HCT116 (cell line): Measurements from ENCODE around the gene TMEM121. TPM values are rescaled to one million over a fixed set of nuclear protein-coding genes. Genes with fewer than 3 reads are reported as not detected.

Experiments
- ATAC-seq: fragments of 200-7000 bp; cut with Tn5 transposase; 2 replicates; pipeline ENCODE4 v1.9.1; 2020; ENCODE audit warnings: mild to moderate bottlenecking, moderate library complexity
- BruUV-seq: library from RNA; stranded (reverse); fragments of 400-500 nt; replicated peaks from 2 replicates; lab custom pipeline; 2021; lab: Mats Ljungman, UMichigan
- CTCF ChIA-PET: fragments of 300-600 bp; sonication (Branson Sonifier 250); formaldehyde crosslinking; loops from one replicate; lab custom pipeline; 2021; ENCODE audit warnings: antibody characterized with exemption; lab: Charles Lee
- POLR2A ChIA-PET: fragments of 300-600, 350-600 bp; sonication (Branson Sonifier 250); formaldehyde crosslinking; loops from one replicate; lab custom pipeline; 2021; ENCODE audit warnings: antibody characterized with exemption; lab: Charles Lee
- RAD21 ChIA-PET, 2 experiments: fragments of 300-600 bp; sonication (Branson Sonifier 250); formaldehyde crosslinking; loops; one replicate each; lab custom pipeline; 2023; ENCODE audit warnings: low total read pairs in 2 of 2; ENCODE audit not compliant: uncharacterized antibody in 2 of 2, unreplicated experiment in 2 of 2, low non-redundant PET in 1 of 2; lab: Charles Lee
- DNase-seq: peaks from one replicate; pipeline ENCODE4 v3.0.0-alpha.2; 2010; ENCODE audit warnings: low read depth, low spot score
- H2AFZ ChIP-seq: fragments of 200-600 bp; shearing (Covaris generic), sonication (generic); 2 replicates; pipeline ENCODE4 v1.6.1; 2017; ENCODE audit warnings: low read depth, mixed run types, mixed read lengths, antibody characterized with exemption, low read length; ENCODE audit not compliant: poor library complexity, severe bottlenecking
- H3K27ac ChIP-seq: 2 replicates; pipeline ENCODE4 v1.5.1; 2012; ENCODE audit warnings: low read depth, low read length
- H3K27me3 ChIP-seq: fragments of 200-600 bp; sonication (generic); 2 replicates; pipeline ENCODE4 v1.6.1; 2016; ENCODE audit warnings: mixed run types, low read length, mixed read lengths; ENCODE audit not compliant: insufficient read depth
- H3K36me3 ChIP-seq, 2 experiments: fragments of 200-500 bp in 1 of 2; fragments of 200-600 bp in 1 of 2; sonication (Bioruptor generic) in 1 of 2; sonication (generic) in 1 of 2; 2 replicates each; pipeline versions ENCODE4 v1.5.1 to v1.6.1; 2014 to 2016; ENCODE audit warnings: low read length in 2 of 2, inconsistent platforms in 1 of 2, mixed read lengths in 1 of 2, mixed run types in 1 of 2; ENCODE audit not compliant: insufficient read depth in 2 of 2, control insufficient read depth in 1 of 2
- H3K4me1 ChIP-seq, 2 experiments: fragments of 200-600 bp in 1 of 2; sonication (generic) in 1 of 2; 2 replicates each; pipeline versions ENCODE4 v1.5.1 to v1.6.1; 2012 to 2017; ENCODE audit warnings: low read length in 2 of 2, inconsistent platforms in 1 of 2, mild to moderate bottlenecking in 1 of 2, mixed read lengths in 1 of 2, mixed run types in 1 of 2, moderate library complexity in 1 of 2; ENCODE audit not compliant: insufficient read depth in 2 of 2, control insufficient read depth in 1 of 2
- H3K4me2 ChIP-seq: fragments of 200-600 bp; sonication (generic); 2 replicates; pipeline ENCODE4 v1.6.1; 2017; ENCODE audit warnings: mixed run types, low read length, mixed read lengths
- H3K4me3 ChIP-seq, 2 experiments: fragments of 200-600 bp in 1 of 2; sonication (generic) in 1 of 2; replicated peaks in 1 of 2; 2 replicates each; pipeline ENCODE4 v1.5.1; 2011 to 2016; ENCODE audit warnings: low read length in 2 of 2, control low read depth in 1 of 2, low read depth in 1 of 2, mild to moderate bottlenecking in 1 of 2, mixed read lengths in 1 of 2, mixed run types in 1 of 2
- H3K79me2 ChIP-seq: fragments of 200-600 bp; sonication (generic); 2 replicates; pipeline ENCODE4 v1.6.1; 2017; ENCODE audit warnings: mild to moderate bottlenecking, mixed run types, low read length, moderate library complexity, mixed read lengths; ENCODE audit not compliant: insufficient read depth
- H3K9ac ChIP-seq: fragments of 200-600 bp; sonication (generic); 2 replicates; pipeline ENCODE4 v1.6.1; 2016; ENCODE audit warnings: low read length, mixed read lengths
- H3K9me2 ChIP-seq: fragments of 200-600 bp; sonication (generic), shearing (Covaris generic); 2 replicates; pipeline ENCODE4 v1.6.1; 2017; ENCODE audit warnings: mixed run types, mild to moderate bottlenecking, moderate library complexity; ENCODE audit not compliant: insufficient read depth
- H3K9me3 ChIP-seq, 2 experiments: fragments of 200-500 bp in 1 of 2; fragments of 200-600 bp in 1 of 2; sonication (Bioruptor generic) in 1 of 2; sonication (generic) in 1 of 2; 2 replicates each; pipeline ENCODE4 v1.6.1; 2014 to 2017; ENCODE audit warnings: low read length in 2 of 2, mixed read lengths in 2 of 2, inconsistent platforms in 1 of 2, low read depth in 1 of 2, mild to moderate bottlenecking in 1 of 2, mixed run types in 1 of 2, moderate library complexity in 1 of 2; ENCODE audit not compliant: control insufficient read depth in 1 of 2, insufficient read depth in 1 of 2
- H4K20me1 ChIP-seq: fragments of 200-600 bp; sonication (generic), shearing (Covaris generic); 2 replicates; pipeline ENCODE4 v1.6.1; 2017; ENCODE audit warnings: mixed run types, mild to moderate bottlenecking, moderate library complexity; ENCODE audit not compliant: insufficient read depth
- CEBPB ChIP-seq: IDR thresholded peaks from 2 replicates; pipeline ENCODE4 v1.6.1; 2012; ENCODE audit warnings: low read depth
- POLR2A ChIP-seq: IDR thresholded peaks from 2 replicates; pipeline ENCODE4 v1.7.0; 2011; ENCODE audit warnings: borderline replicate concordance; ENCODE audit not compliant: insufficient read depth, insufficient read length; ENCODE audit errors: extremely low read depth
- POLR2AphosphoS5 ChIP-seq: IDR thresholded peaks from 2 replicates; pipeline ENCODE4 v1.6.1; 2011; ENCODE audit warnings: mild to moderate bottlenecking, low read depth, low read length, moderate library complexity
- YY1 ChIP-seq: IDR thresholded peaks from 2 replicates; pipeline ENCODE4 v1.6.1; 2011; ENCODE audit warnings: low read length, low read depth, moderate library complexity, mild to moderate bottlenecking; ENCODE audit not compliant: insufficient replicate concordance; ENCODE audit errors: extremely low read depth
- ZFX ChIP-seq: fragments of 450-650 bp; IDR thresholded peaks from 2 replicates; pipeline ENCODE4 v1.6.1; 2017
- intact Hi-C: fragments of 100-400 bp; cut with micrococcal nuclease; formaldehyde crosslinking; loops from 2 replicates; pipeline ENCODE4 v1.10.0; 2022
- total RNA-seq: library from RNA; stranded (reverse); gene quantifications from one replicate; pipeline ENCODE4 v1.2.1, GENCODE V29; 2021; ENCODE audit not compliant: unreplicated experiment

Gene TMEM121
- total RNA-seq, 1 experiment from 2014 or later: 5.5 TPM

DNA sequence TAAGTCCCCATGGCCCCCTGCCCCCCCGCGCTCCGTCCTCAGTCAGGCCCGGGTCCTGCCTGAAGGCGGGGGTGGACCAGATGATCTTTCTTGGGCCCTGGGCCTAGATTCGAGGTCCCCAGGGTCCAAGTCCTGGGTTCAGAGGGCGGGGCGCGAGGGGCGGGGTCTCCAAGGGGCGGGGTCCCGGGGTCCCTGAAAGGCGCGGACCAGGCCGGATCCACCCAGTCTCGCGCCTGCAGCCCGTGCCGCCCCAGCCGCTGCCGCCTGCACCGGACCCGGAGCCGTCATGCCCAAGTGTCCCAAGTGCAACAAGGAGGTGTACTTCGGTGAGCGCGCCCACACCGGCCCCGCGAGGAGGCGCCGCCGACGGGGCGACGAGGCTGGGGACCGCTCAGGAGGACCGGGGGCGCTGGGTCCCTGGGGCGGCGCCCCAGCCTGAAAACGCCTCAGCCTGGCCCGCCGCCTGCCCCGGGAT, 39.4 kb upstream of the TMEM121 start:
- H3K4me1 ChIP-seq: peaks cover 33 to 77% of the 10 kb centered on the region in 2 experiments
- H4K20me1 ChIP-seq: no peaks in the 10 kb centered on the region; the same call in 1 of the 2 replicates
- no peak for ATAC-seq
- ChIA-PET RAD21 (no interaction called here), POLR2A (no interaction called here)
- H3K36me3 ChIP-seq: no peaks in the 10 kb centered on the region
- H2AFZ ChIP-seq: no peak overlapping the region
- H3K27me3 ChIP-seq: no peaks in the 10 kb centered on the region
- H3K79me2 ChIP-seq: peaks cover 10% of the 10 kb centered on the region
- intact Hi-C loops: no loop called here
- no TSS peak for BruUV-seq
- peak overlapping the region; percentile 97 for H3K9ac ChIP-seq
- peak overlapping the region; percentile 99 for H3K4me2 ChIP-seq
- DNase-seq: no peak
- TF ChIP-seq ZFX (peak; percentile 59; the same call in 1 of the 2 replicates), POLR2AphosphoS5 (peak; percentile 87), CEBPB (no peak), POLR2A (peak; percentile 92)
- TF ChIP-seq, all 23 proteins: peak for 3
- no peaks in the 10 kb centered on the region for H3K9me2 ChIP-seq
- CTCF ChIA-PET: no interaction called here
- H3K27ac ChIP-seq: peak overlapping the region; percentile 94
- peak overlapping the region; percentile 65 to 87 for H3K4me3 ChIP-seq
- no peaks in the 10 kb centered on the region for H3K9me3 ChIP-seq

DNA sequence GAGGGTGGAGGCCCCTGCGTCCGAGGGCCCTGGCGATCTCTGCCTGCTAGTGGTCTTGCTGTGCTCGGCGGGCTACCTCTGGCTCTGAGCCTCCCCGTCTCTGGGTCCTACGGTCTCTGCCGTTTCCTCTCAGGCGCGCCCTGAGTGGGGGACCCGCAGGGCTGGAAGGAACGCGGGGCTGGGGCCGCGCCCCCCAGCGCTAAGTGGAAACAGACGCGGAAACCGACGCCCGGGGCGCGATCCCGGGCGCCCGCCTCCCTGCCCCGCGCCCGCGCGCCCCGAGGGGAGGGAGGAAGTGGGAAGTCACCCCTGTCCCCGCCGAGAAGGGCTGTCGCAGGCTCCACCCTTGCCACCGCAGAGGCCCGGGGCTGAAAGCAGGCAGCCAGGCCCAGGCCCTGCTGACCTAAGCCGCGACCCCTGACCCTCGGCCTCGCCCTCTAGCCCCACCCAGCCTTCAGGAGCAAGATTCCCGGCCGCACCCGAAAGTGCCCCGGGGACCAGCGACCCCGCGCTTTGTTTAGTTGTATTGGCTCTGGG, 38.9 kb upstream of the TMEM121 start:
- H2AFZ ChIP-seq: no peak overlapping the region

More for the DNA sequence above, 38.9 kb upstream of the TMEM121 start:
- Histone ChIP-seq H3K36me3 (0 out of 4 replicates have a peak, but pooled peaks cover 0 to under 1% of the 10 kb centered on the region in 2 experiments), H3K9me3 (no peaks in the 10 kb centered on the region), H3K79me2 (peaks cover 15% of the 10 kb centered on the region), H4K20me1 (no peaks in the 10 kb centered on the region; the same call in 1 of the 2 replicates), H3K4me1 (peaks cover 31 to 76% of the 10 kb centered on the region in 2 experiments), H3K27ac (peak overlapping the region; percentile 94), H3K4me2 (peak overlapping the region; percentile 99), H3K27me3 (no peaks in the 10 kb centered on the region), H3K4me3 (peak overlapping the region; percentile 65 to 87), H3K9me2 (no peaks in the 10 kb centered on the region), H3K9ac (peak overlapping the region; percentile 97)
- no peak for DNase-seq
- ChIA-PET CTCF (no interaction called here), RAD21 (no interaction called here), POLR2A (no interaction called here)
- intact Hi-C loops: no loop called here
- TF ChIP-seq YY1 (no peak), ZFX (peak; percentile 48; the same call in 1 of the 2 replicates)
- BruUV-seq: no TSS peak
- no peak for ATAC-seq
